ENCODE results near the gene SPAG5.

Gene SPAG5

GRCh38 chr17:28570716-28571360 lies 28.0 kb downstream of the SPAG5 start:
- peak overlapping the region; percentile 95 for H3K27ac ChIP-seq
- TF ChIP-seq, protein P1, sequence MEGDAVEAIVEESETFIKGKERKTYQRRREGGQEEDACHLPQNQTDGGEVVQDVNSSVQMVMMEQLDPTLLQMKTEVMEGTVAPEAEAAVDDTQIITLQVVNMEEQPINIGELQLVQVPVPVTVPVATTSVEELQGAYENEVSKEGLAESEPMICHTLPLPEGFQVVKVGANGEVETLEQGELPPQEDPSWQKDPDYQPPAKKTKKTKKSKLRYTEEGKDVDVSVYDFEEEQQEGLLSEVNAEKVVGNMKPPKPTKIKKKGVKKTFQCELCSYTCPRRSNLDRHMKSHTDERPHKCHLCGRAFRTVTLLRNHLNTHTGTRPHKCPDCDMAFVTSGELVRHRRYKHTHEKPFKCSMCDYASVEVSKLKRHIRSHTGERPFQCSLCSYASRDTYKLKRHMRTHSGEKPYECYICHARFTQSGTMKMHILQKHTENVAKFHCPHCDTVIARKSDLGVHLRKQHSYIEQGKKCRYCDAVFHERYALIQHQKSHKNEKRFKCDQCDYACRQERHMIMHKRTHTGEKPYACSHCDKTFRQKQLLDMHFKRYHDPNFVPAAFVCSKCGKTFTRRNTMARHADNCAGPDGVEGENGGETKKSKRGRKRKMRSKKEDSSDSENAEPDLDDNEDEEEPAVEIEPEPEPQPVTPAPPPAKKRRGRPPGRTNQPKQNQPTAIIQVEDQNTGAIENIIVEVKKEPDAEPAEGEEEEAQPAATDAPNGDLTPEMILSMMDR (conservative IDR thresholded peaks at IDR 0.05) = no peak

GRCh38 chr17:28569446-28569845 lies 29.4 kb downstream of the SPAG5 start:
- TF ChIP-seq, protein P1 (conservative IDR thresholded peaks at IDR 0.05) = no peak
- peak overlapping the region; percentile 95 for H3K27ac ChIP-seq

- TF ChIP-seq, protein P1 (conservative IDR thresholded peaks at IDR 0.05) = no peak
- H3K27ac ChIP-seq = no peak overlapping the region
Observed at GRCh38 chr17:28567604-28568003, 31.2 kb downstream of the SPAG5 start.

DNA sequence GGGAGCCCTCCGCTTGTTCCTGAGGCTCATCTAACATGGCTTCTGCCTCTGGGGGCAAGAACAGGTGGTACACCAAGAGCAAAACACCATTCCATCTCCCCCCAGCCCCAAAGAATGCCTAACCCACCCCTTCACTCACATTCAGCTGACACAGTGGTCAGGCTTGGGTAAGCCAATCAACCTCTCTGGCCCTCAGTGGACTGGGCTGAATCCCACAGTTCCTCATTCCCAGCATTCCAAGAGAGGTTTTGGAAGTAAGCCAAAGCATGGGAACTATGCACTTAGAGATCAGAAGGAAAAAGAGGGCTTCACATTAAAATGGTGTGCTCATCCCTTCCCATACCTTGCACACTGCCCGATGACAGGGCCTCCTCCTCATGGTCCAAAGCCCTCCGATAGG lies 35.4 kb downstream of the SPAG5 start:
- TF ChIP-seq, protein P1 (conservative IDR thresholded peaks at IDR 0.05) = no peak
- H3K27ac ChIP-seq = no peak overlapping the region

GRCh38 chr17:28555022-28555421 lies 43.8 kb downstream of the SPAG5 start:
- no peak overlapping the region for H3K27ac ChIP-seq
- TF ChIP-seq, protein P1 (conservative IDR thresholded peaks at IDR 0.05) = no peak

DNA sequence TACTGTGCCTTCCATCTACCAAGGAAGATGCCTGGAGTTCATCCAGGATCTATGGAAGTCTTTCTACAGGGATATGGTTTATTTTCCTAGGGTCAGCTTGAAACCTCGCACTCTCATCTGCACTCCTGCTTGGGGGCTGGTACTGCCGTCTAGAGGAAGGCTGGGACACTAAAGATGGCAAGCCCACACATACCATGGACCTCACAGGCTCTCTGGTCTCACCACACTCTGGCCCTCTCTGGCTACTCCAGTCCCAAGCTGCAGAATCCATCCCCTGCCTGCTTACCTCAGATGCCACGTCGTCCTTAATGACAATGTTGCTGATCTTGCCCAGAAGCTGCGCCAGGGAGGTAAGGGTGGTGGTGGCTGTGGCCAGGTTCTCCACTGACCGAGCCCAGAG lies 44.3 kb downstream of the SPAG5 start:
- no peak overlapping the region for H3K27ac ChIP-seq
- TF ChIP-seq, protein P1 (conservative IDR thresholded peaks at IDR 0.05) = no peak

- TF ChIP-seq, protein P1 (conservative IDR thresholded peaks at IDR 0.05) = no peak
- peak overlapping the region; percentile 81 for H3K27ac ChIP-seq
Observed at GRCh38 chr17:28553000-28553505, 45.8 kb downstream of the SPAG5 start.

Data from VCaP (cell line).